GM12878 (cell line): ENCODE results near the gene IQCH. TPM values are rescaled to one million over a fixed set of nuclear protein-coding genes. Genes with fewer than 3 reads are reported as not detected.

Experiments used
- CREB1 ChIP-seq: IDR thresholded peaks from 2 replicates; pipeline ENCODE4 v1.6.1; 2012; ENCODE audit warnings: low read depth, mild to moderate bottlenecking, inconsistent platforms
- HCFC1 ChIP-seq: fragments of 150-350 bp; IDR thresholded peaks from 2 replicates; pipeline ENCODE4 v1.6.1; 2014; ENCODE audit warnings: low read length
- MTA2 ChIP-seq: fragments of 450-650 bp; IDR thresholded peaks from 2 replicates; pipeline ENCODE4 v1.6.1; 2016; ENCODE audit warnings: low read depth, mild to moderate bottlenecking, moderate library complexity
- NBN ChIP-seq: fragments of 450-650 bp; IDR thresholded peaks from 2 replicates; pipeline ENCODE4 v1.6.1; 2016
- NR2C2 ChIP-seq: IDR thresholded peaks from 2 replicates; pipeline ENCODE4 v1.6.1; 2011; ENCODE audit warnings: borderline replicate concordance, low read depth; ENCODE audit not compliant: control insufficient read depth, insufficient read length
- TCF3 ChIP-seq: IDR thresholded peaks from 2 replicates; pipeline ENCODE4 v1.6.1; 2012; ENCODE audit warnings: low read depth, mild to moderate bottlenecking, low read length, borderline replicate concordance; ENCODE audit not compliant: insufficient read depth
- YY1 ChIP-seq: IDR thresholded peaks from 2 replicates; pipeline ENCODE4 v1.6.1; 2011; ENCODE audit warnings: low read depth, mild to moderate bottlenecking, low read length
- polyA plus RNA-seq, 11 experiments: library from polyadenylated mRNA; depleted of rRNA in 4 of 11; unstranded in 6 of 11; stranded (reverse) in 5 of 11; fragments of >200 nt; fragmentation: Nextera tagmentation in 4 of 11; fragmentation: Illumina TruSeq in 1 of 11; extraction: Ambion mirVana in 4 of 11; extraction: Trizol in 1 of 11; gene quantifications; 1 replicate in 1 of 11; 2 replicates in 10 of 11; pipeline versions ENCODE4 v1.2.1 to v1.2.3, GENCODE V29; 2011 to 2016; ENCODE audit warnings: inconsistent platforms in 2 of 11, missing spikeins in 2 of 11, low read depth in 1 of 11
- total RNA-seq, 4 experiments: library from RNA; depleted of rRNA in 3 of 4; stranded (reverse); fragments of >200 nt in 3 of 4; fragmentation: Illumina TruSeq in 1 of 4; extraction: Trizol in 1 of 4; gene quantifications; 2 replicates each; pipeline versions ENCODE4 v1.2.1 to v1.2.3, GENCODE V29; 2013 to 2021
- TF ChIP-seq, protein P1 (sequence below): fragments of 450-650 bp; formaldehyde crosslinking; IDR thresholded peaks from 2 replicates; pipeline ENCODE4 v1.4.0; 2022; ENCODE audit warnings: mild to moderate bottlenecking, moderate library complexity
- TF ChIP-seq, protein P2 (sequence below): fragments of 450-650 bp; conservative IDR thresholded peaks from 2 replicates; pipeline ENCODE4 v1.6.1; 2017; ENCODE audit warnings: mild to moderate bottlenecking, moderate library complexity
- TF ChIP-seq, protein P3 (sequence below): fragments of 450-650 bp; formaldehyde crosslinking; IDR thresholded peaks from 2 replicates; pipeline ENCODE4 v1.4.0; 2020; ENCODE audit warnings: mild to moderate bottlenecking, moderate library complexity

IQCH gene
- total and polyA plus RNA-seq, 10 of the 15 experiments (the other 5 are each of a cell fraction or from before 2014, with no cell fraction given), result 0.29 to 1.3 (median 0.99) TPM

DNA sequence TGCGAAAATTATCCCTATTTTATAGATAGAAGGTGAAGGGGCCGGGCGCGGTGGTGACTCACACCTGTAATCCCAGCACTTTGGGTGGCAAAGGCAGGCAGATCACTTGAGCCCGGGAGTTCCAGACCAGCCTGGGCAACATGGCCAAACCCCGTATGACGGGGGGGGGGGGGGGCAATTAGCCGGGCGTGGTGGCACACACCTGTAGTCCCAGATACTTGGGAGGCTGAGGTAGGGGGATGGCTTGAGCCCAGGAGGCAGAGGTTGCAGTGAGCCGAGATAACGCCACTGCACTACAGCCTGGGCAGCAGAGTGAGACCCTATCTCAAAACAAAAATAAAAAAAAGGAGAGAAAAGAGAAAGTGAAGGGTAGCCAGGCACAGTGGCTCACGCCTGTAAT lies 1.5 kb upstream of the IQCH start (continued):
- no peak for TF ChIP-seq TCF3
- TF ChIP-seq CREB1, result no peak
- TF ChIP-seq YY1, result no peak
- TF ChIP-seq HCFC1, result no peak
- TF ChIP-seq, protein P1, sequence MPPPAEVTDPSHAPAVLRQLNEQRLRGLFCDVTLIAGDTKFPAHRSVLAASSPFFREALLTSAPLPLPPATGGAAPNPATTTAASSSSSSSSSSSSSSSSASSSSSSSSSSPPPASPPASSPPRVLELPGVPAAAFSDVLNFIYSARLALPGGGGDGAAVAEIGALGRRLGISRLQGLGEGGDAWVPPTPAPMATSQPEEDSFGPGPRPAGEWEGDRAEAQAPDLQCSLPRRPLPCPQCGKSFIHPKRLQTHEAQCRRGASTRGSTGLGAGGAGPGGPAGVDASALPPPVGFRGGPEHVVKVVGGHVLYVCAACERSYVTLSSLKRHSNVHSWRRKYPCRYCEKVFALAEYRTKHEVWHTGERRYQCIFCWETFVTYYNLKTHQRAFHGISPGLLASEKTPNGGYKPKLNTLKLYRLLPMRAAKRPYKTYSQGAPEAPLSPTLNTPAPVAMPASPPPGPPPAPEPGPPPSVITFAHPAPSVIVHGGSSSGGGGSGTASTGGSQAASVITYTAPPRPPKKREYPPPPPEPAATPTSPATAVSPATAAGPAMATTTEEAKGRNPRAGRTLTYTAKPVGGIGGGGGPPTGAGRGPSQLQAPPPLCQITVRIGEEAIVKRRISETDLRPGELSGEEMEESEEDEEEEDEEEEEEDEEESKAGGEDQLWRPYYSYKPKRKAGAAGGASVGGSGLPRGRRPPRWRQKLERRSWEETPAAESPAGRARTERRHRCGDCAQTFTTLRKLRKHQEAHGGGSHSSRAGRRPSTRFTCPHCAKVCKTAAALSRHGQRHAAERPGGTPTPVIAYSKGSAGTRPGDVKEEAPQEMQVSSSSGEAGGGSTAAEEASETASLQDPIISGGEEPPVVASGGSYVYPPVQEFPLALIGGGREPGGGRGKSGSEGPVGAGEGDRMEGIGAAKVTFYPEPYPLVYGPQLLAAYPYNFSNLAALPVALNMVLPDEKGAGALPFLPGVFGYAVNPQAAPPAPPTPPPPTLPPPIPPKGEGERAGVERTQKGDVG (CRISPR knock-in tag), result no peak
- TF ChIP-seq MTA2, result no peak
- TF ChIP-seq NBN, result no peak
- TF ChIP-seq NR2C2, result no peak
- TF ChIP-seq, protein P2, sequence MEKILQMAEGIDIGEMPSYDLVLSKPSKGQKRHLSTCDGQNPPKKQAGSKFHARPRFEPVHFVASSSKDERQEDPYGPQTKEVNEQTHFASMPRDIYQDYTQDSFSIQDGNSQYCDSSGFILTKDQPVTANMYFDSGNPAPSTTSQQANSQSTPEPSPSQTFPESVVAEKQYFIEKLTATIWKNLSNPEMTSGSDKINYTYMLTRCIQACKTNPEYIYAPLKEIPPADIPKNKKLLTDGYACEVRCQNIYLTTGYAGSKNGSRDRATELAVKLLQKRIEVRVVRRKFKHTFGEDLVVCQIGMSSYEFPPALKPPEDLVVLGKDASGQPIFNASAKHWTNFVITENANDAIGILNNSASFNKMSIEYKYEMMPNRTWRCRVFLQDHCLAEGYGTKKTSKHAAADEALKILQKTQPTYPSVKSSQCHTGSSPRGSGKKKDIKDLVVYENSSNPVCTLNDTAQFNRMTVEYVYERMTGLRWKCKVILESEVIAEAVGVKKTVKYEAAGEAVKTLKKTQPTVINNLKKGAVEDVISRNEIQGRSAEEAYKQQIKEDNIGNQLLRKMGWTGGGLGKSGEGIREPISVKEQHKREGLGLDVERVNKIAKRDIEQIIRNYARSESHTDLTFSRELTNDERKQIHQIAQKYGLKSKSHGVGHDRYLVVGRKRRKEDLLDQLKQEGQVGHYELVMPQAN, result no peak
- TF ChIP-seq, protein P3, sequence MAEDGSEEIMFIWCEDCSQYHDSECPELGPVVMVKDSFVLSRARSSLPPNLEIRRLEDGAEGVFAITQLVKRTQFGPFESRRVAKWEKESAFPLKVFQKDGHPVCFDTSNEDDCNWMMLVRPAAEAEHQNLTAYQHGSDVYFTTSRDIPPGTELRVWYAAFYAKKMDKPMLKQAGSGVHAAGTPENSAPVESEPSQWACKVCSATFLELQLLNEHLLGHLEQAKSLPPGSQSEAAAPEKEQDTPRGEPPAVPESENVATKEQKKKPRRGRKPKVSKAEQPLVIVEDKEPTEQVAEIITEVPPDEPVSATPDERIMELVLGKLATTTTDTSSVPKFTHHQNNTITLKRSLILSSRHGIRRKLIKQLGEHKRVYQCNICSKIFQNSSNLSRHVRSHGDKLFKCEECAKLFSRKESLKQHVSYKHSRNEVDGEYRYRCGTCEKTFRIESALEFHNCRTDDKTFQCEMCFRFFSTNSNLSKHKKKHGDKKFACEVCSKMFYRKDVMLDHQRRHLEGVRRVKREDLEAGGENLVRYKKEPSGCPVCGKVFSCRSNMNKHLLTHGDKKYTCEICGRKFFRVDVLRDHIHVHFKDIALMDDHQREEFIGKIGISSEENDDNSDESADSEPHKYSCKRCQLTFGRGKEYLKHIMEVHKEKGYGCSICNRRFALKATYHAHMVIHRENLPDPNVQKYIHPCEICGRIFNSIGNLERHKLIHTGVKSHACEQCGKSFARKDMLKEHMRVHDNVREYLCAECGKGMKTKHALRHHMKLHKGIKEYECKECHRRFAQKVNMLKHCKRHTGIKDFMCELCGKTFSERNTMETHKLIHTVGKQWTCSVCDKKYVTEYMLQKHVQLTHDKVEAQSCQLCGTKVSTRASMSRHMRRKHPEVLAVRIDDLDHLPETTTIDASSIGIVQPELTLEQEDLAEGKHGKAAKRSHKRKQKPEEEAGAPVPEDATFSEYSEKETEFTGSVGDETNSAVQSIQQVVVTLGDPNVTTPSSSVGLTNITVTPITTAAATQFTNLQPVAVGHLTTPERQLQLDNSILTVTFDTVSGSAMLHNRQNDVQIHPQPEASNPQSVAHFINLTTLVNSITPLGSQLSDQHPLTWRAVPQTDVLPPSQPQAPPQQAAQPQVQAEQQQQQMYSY (CRISPR knock-in tag), result no peak
